A673 (cell line): ENCODE results near the gene DIS3L2. TPM values are rescaled to one million over a fixed set of nuclear protein-coding genes. Genes with fewer than 3 reads are reported as not detected.
"Not testable (repeated sequence)": the region's sequence is repeated elsewhere in the genome, so short reads cannot be mapped to it uniquely, and the experiment has no call there.

Experiments
- BruUV-seq: library from RNA; stranded (reverse); fragments of 400-500 nt; replicated peaks from 2 replicates; lab custom pipeline; 2021; lab: Mats Ljungman, UMichigan
- CTCF ChIA-PET: fragments of 300-600 bp; sonication (Branson Sonifier 250); formaldehyde crosslinking; loops from one replicate; lab custom pipeline; 2022; ENCODE audit warnings: antibody characterized with exemption; lab: Charles Lee
- POLR2A ChIA-PET: fragments of 300-600 bp; sonication (Branson Sonifier 250); formaldehyde crosslinking; loops from one replicate; lab custom pipeline; 2022; ENCODE audit warnings: antibody characterized with exemption; ENCODE audit not compliant: low non-redundant PET; lab: Charles Lee
- DNase-seq: peaks from one replicate; pipeline ENCODE4 v3.0.0-alpha.2; 2015; ENCODE audit warnings: low spot score
- H3K27ac ChIP-seq: fragments of 200-600 bp; sonication (generic); 2 replicates; pipeline ENCODE4 v1.5.1; 2016; ENCODE audit warnings: mixed run types, low read depth, mild to moderate bottlenecking, mixed read lengths, antibody characterized with exemption, low read length; ENCODE audit not compliant: poor library complexity, severe bottlenecking
- H3K27me3 ChIP-seq: fragments of 200-600 bp; sonication (generic); replicated peaks from 2 replicates; pipeline ENCODE4 v1.6.1; 2017; ENCODE audit warnings: mixed run types, low read depth, mild to moderate bottlenecking, mixed read lengths, antibody characterized with exemption, low read length; ENCODE audit not compliant: insufficient read depth, poor library complexity
- H3K36me3 ChIP-seq: fragments of 200-600 bp; sonication (generic); 2 replicates; pipeline ENCODE4 v1.6.1; 2016; ENCODE audit warnings: mixed run types, mild to moderate bottlenecking, mixed read lengths, antibody characterized with exemption, low read length; ENCODE audit not compliant: insufficient read depth, poor library complexity, severe bottlenecking
- H3K4me1 ChIP-seq: fragments of 200-600 bp; sonication (generic); 2 replicates; pipeline ENCODE4 v1.6.1; 2017; ENCODE audit warnings: mixed run types, mild to moderate bottlenecking, mixed read lengths, antibody characterized with exemption, low read length; ENCODE audit not compliant: insufficient read depth, poor library complexity, severe bottlenecking
- H3K4me3 ChIP-seq: fragments of 200-600 bp; sonication (generic); 2 replicates; pipeline ENCODE4 v1.5.1; 2016; ENCODE audit warnings: low read depth, mixed run types, mild to moderate bottlenecking, mixed read lengths, low read length; ENCODE audit not compliant: poor library complexity, severe bottlenecking
- H3K9me3 ChIP-seq: fragments of 200-600 bp; sonication (generic); 2 replicates; pipeline ENCODE4 v1.6.1; 2016; ENCODE audit warnings: mixed run types, low read depth, mild to moderate bottlenecking, mixed read lengths, antibody characterized with exemption, low read length; ENCODE audit not compliant: poor library complexity, severe bottlenecking
- EZH2 ChIP-seq: fragments of 200-600 bp; sonication (generic); IDR thresholded peaks from 2 replicates; pipeline ENCODE4 v1.6.1; 2017; ENCODE audit warnings: borderline replicate concordance, low read depth, mild to moderate bottlenecking, mixed read lengths, antibody characterized with exemption, low read length; ENCODE audit not compliant: poor library complexity, severe bottlenecking
- intact Hi-C: fragments of 100-400 bp; cut with micrococcal nuclease; formaldehyde crosslinking; loops from one replicate; pipeline ENCODE4 v1.10.0; 2022; ENCODE audit not compliant: unreplicated experiment
- total RNA-seq: library from RNA; stranded (reverse); gene quantifications from 2 replicates; pipeline ENCODE4 v1.2.3, GENCODE V29; 2021
- TF ChIP-seq, protein P1 (sequence below): fragments of 300-800, 200-600 bp; sonication (generic); conservative IDR thresholded peaks from 2 replicates; pipeline ENCODE4 v1.5.1; 2017; ENCODE audit warnings: low read depth, mild to moderate bottlenecking, antibody characterized with exemption, low read length, moderate library complexity, mixed read lengths

The DIS3L2 gene
- total RNA-seq, 1 experiment from 2014 or later: 38.7 TPM

DNA sequence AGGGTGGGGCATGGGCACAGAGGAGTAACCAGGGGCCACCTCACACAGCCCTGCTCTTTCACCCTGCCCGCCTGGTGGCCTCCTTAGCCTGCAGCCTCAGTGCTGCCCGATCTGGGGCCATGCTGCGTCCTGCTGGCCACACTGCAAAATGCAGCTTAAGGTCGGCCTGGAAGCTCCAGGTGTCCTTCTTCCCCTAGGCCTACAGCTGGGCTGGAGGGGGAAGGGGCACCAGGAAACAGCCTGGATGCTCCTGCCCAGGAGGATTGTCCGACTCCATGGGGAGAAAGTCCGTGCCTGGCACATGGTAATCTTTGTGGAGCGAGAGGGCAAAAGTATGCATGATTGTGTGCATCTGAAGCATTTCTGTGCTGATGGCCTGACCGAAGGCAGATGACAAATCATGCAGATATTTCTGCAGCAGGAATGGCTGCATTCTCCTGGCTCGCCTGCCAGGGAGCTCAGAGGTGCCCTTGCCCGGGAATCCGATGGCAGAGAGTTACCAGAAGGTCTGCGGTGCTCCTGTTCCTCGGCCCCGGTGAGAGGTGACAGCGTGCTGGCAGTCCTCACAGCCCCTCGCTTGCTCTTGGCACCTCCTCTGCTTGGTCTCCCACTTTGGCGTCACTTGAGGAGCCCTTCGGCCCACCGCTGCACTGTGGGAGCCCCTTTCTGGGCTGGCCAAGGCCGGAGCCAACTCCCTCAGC lies 404.3 kb downstream of the DIS3L2 start:
- CTCF ChIA-PET: interaction anchor here (0.6 kb wide), 1 partner anchor 460 kb away, joined by 3 read pairs; no protein-coding TSS in a partner anchor
- no peak for TF ChIP-seq EZH2
- TF ChIP-seq, protein P1, sequence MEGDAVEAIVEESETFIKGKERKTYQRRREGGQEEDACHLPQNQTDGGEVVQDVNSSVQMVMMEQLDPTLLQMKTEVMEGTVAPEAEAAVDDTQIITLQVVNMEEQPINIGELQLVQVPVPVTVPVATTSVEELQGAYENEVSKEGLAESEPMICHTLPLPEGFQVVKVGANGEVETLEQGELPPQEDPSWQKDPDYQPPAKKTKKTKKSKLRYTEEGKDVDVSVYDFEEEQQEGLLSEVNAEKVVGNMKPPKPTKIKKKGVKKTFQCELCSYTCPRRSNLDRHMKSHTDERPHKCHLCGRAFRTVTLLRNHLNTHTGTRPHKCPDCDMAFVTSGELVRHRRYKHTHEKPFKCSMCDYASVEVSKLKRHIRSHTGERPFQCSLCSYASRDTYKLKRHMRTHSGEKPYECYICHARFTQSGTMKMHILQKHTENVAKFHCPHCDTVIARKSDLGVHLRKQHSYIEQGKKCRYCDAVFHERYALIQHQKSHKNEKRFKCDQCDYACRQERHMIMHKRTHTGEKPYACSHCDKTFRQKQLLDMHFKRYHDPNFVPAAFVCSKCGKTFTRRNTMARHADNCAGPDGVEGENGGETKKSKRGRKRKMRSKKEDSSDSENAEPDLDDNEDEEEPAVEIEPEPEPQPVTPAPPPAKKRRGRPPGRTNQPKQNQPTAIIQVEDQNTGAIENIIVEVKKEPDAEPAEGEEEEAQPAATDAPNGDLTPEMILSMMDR: 0 out of 2 replicates have a peak, but pooled peaks have one; percentile 27
- Histone ChIP-seq H3K27ac (no peak overlapping the region), H3K4me1 (no peaks in the 10 kb centered on the region), H3K4me3 (no peak overlapping the region), H3K9me3 (no peaks in the 10 kb centered on the region), H3K36me3 (no peaks in the 10 kb centered on the region), H3K27me3 (no peaks in the 10 kb centered on the region)
- no peak for DNase-seq
- BruUV-seq: no TSS peak
- intact Hi-C loops: no loop called here
- POLR2A ChIA-PET: no interaction called here

DNA sequence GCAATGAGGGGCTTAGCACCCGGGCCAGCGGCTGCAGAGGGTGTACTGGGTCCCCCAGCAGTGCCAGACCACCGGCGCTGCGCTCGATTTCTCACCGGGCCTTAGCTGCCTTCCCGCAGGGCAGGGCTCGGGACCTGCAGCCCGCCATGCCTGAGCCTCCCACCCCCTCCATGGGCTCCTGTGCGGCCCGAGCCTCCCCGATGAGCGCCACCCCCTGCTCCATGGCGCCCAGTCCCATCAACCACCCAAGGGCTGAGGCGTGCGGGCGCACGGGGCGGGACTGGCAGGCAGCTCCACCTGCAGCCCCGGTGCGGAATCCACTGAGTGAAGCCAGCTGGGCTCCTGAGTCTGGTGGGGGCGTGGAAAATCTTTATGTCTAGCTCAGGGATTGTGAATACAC lies 404.9 kb downstream of the DIS3L2 start:
- H3K4me3 ChIP-seq, intact Hi-C loops, DNase-seq, BruUV-seq, H3K36me3 ChIP-seq, CTCF ChIA-PET, H3K27me3 ChIP-seq, H3K9me3 ChIP-seq, H3K4me1 ChIP-seq, POLR2A ChIA-PET, H3K27ac ChIP-seq: not testable (repeated sequence)

DNA sequence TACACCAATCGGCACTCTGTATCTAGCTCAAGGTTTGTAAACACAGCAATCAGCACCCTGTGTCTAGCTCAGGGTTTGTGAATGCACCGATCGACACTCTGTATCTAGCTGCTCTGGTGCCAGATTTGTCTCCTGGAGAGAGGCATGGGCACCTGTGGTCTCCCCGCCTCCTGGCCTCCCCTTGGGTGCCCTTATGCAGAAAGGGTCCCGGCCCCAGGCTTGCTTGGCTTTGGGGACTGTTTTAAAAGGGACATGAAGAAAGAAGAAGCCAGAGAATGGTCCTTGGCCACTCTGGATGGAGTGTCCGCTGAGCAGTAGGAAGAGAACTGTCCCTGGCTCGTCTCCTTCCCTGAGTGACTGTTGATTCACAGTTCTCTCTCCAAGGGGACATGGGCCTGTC lies 405.5 kb downstream of the DIS3L2 start:
- Histone ChIP-seq H3K4me1 (no peaks in the 10 kb centered on the region), H3K9me3 (no peaks in the 10 kb centered on the region), H3K27me3 (no peaks in the 10 kb centered on the region), H3K36me3 (no peaks in the 10 kb centered on the region), H3K4me3 (no peak overlapping the region), H3K27ac (no peak overlapping the region)
- no TSS peak for BruUV-seq
- ChIA-PET POLR2A (no interaction called here), CTCF (no interaction called here)
- TF ChIP-seq, protein P1: no peak
- TF ChIP-seq EZH2: no peak
- no peak for DNase-seq
- intact Hi-C loops: no loop called here
